Ovary (tissue), 9 donors: ENCODE data around the gene FLVCR2. TPM values are rescaled to one million over a fixed set of nuclear protein-coding genes. Genes with fewer than 3 reads are reported as not detected.

ENCODE experiments used
- DNase-seq, 5 donors: peaks; one replicate each; pipeline ENCODE4 v3.0.0-alpha.2; 2019 to 2020
- H3K27ac ChIP-seq, 2 donors: fragments of 200-600 bp; one replicate each; pipeline versions ENCODE4 v1.5.1 to v1.8.0; 2019 to 2022
- H3K27me3 ChIP-seq: fragments of 200-600 bp; one replicate; pipeline ENCODE4 v1.8.0; 2022
- H3K36me3 ChIP-seq: fragments of 200-600 bp; sonication (generic); one replicate; pipeline ENCODE4 v1.5.1; 2019
- H3K4me1 ChIP-seq: one replicate; pipeline ENCODE4 v1.8.1; 2013; ENCODE audit warnings: mild to moderate bottlenecking, moderate library complexity; ENCODE audit not compliant: insufficient read depth
- H3K4me3 ChIP-seq: fragments of 200-600 bp; sonication (generic); one replicate; pipeline ENCODE4 v1.5.1; 2017
- H3K9me3 ChIP-seq, 2 donors: fragments of 200-600 bp in 1 of 2; sonication (generic) in 1 of 2; one replicate each; pipeline versions ENCODE4 v1.5.1 to v1.8.1; 2013 to 2019; ENCODE audit warnings: mild to moderate bottlenecking in 1 of 2, moderate library complexity in 1 of 2
- CTCF ChIP-seq, 3 donors: fragments of 450-650 bp in 2 of 3; fragments of 200-600 bp in 1 of 3; IDR thresholded peaks; one replicate each; pipeline versions ENCODE4 v1.5.1 to v1.8.0; 2016 to 2022; ENCODE audit warnings: antibody characterized with exemption in 3 of 3, mild to moderate bottlenecking in 1 of 3
- EP300 ChIP-seq: sonication (generic); formaldehyde crosslinking; IDR thresholded peaks from one replicate; pipeline ENCODE4 v1.6.1; 2017; ENCODE audit warnings: antibody characterized with exemption
- POLR2A ChIP-seq: fragments of 450-650 bp; IDR thresholded peaks from one replicate; pipeline ENCODE4 v1.6.1; 2017; ENCODE audit warnings: antibody characterized with exemption, mild to moderate bottlenecking, moderate library complexity
- WGBS, 3 donors: extraction: QIAGEN DNeasy Blood & Tissue Kit in 1 of 3; methylation state at CpG; one replicate each; pipeline versions ENCODE4 v1.1.5 to v1.1.7; 2013 to 2017; 5-methylcytosine and 5-hydroxymethylcytosine counted together
- intact Hi-C, 4 donors: fragments of 100-400 bp; cut with DNase I; formaldehyde crosslinking; loops; one replicate each; pipeline versions ENCODE4 v1.11.0 to v1.15.1; 2022 to 2023
- polyA plus RNA-seq, 2 donors: library from polyadenylated mRNA; stranded (reverse); fragments of 200-250 nt in 1 of 2; fragments of 350-450 nt in 1 of 2; fragmentation: Illumina TruSeq in 1 of 2; extraction: RNeasy Lipid Tissue Mini Kit (QIAGEN cat#74804) in 1 of 2; gene quantifications; one replicate each; pipeline ENCODE4 v1.2.3, GENCODE V29; 2013 to 2014
- total RNA-seq, 7 donors: library from RNA; depleted of rRNA in 2 of 7; stranded (reverse); fragments of >200 nt in 2 of 7; fragmentation: NEBNext Ultra II Directional in 3 of 7; extraction: Animal tissue kit (Norgen Biotek cat#: 25700) in 3 of 7; gene quantifications; one replicate each; pipeline versions ENCODE4 v1.1.0 to v1.2.4, GENCODE V29; 2016 to 2023
- donor health status: DM: no; HTN: no; CAD: no; lungs with moderate emphysema.
- donor health status: DM: no; HTN: no; CAD: no.
- donor health status: Bipolar disorder and iron deficiency.
- donor health status: DM: yes; HTN: yes; CAD: no.
- donor health status: DM: no; HTN: no; CAD: no.
- donor health status: DM: yes; HTN: yes; CAD: no.

The FLVCR2 gene
- total and polyA plus RNA-seq, 9 donors: 1.5 to 18.4 (median 4.4) TPM

- Histone ChIP-seq H3K27me3 (no peaks in the 10 kb centered on the region), H3K4me3 (no peak overlapping the region), H3K36me3 (no peaks in the 10 kb centered on the region), H3K9me3 (no peaks in the 10 kb centered on the region), H3K4me1 (peaks cover 8% of the 10 kb centered on the region), H3K27ac (no peak overlapping the region)
- no peak for DNase-seq
- 61 to 67% (median 64%) methylated on average over 4 of the region's 4 CpGs for WGBS, 3 donors
- TF ChIP-seq EP300 (no peak), POLR2A (no peak), CTCF (IDR thresholded peaks at IDR 0.05) (no peak)
- intact Hi-C loops: loop anchor here in 1 of 4 donors (5.0 kb wide), 1 partner anchor 52 kb away; no protein-coding TSS in a partner anchor
These were observed 65.6 kb downstream of the FLVCR2 start for GRCh38 chr14:75643985-75644384.

GRCh38 chr14:75645056-75645455 is 66.6 kb downstream of the FLVCR2 start:
- Histone ChIP-seq H3K27me3 (no peaks in the 10 kb centered on the region), H3K9me3 (no peaks in the 10 kb centered on the region), H3K4me1 (peaks cover 8% of the 10 kb centered on the region), H3K36me3 (no peaks in the 10 kb centered on the region), H3K4me3 (no peak overlapping the region), H3K27ac (no peak overlapping the region)
- TF ChIP-seq POLR2A (no peak), CTCF (IDR thresholded peaks at IDR 0.05) (no peak)
- no peak for DNase-seq
- intact Hi-C loops: no loop called here

GRCh38 chr14:75646762-75647161 is 68.3 kb downstream of the FLVCR2 start:
- DNase-seq: no peak
- no peak for TF ChIP-seq EP300
- TF ChIP-seq CTCF (IDR thresholded peaks at IDR 0.05): no peak
- TF ChIP-seq POLR2A: no peak
- H3K36me3 ChIP-seq: no peaks in the 10 kb centered on the region
- WGBS, 3 donors: 91 to 95% (median 91%) methylated on average over 6 of the region's 6 CpGs
- H3K9me3 ChIP-seq: no peaks in the 10 kb centered on the region
- H3K4me1 ChIP-seq: peaks cover 8% of the 10 kb centered on the region
- no peak overlapping the region for H3K4me3 ChIP-seq
- H3K27me3 ChIP-seq: no peaks in the 10 kb centered on the region
- H3K27ac ChIP-seq: no peak overlapping the region
- intact Hi-C loops: no loop called here

- Histone ChIP-seq H3K36me3 (no peaks in the 10 kb centered on the region), H3K4me1 (peaks cover 8% of the 10 kb centered on the region), H3K27me3 (no peaks in the 10 kb centered on the region), H3K27ac (peak overlapping the region in 1 of 2 donors; percentile 10), H3K4me3 (no peak overlapping the region), H3K9me3 (no peaks in the 10 kb centered on the region)
- TF ChIP-seq EP300 (no peak), CTCF (IDR thresholded peaks at IDR 0.05) (no peak), POLR2A (no peak)
- DNase-seq: peak in 2 of 5 donors; percentile 30 to 53
- intact Hi-C loops: no loop called here
- WGBS, 3 donors: 25 to 41% (median 37%) methylated on average over 3 of the region's 3 CpGs
These were observed 69.2 kb downstream of the FLVCR2 start for GRCh38 chr14:75647640-75648039.
